IMR-90 (cell line): ENCODE measurements around the gene ULBP2. TPM values are rescaled to one million over a fixed set of nuclear protein-coding genes. Genes with fewer than 3 reads are reported as not detected.

Experiments used
- ATAC-seq: fragments of 200-7000 bp; cut with Tn5 transposase; 2 replicates; pipeline ENCODE4 v1.9.1; 2020; ENCODE audit warnings: low read depth, mild to moderate bottlenecking, moderate library complexity
- BruUV-seq: library from RNA; stranded (reverse); fragments of 400-500 nt; replicated peaks from 2 replicates; lab custom pipeline; 2021; lab: Mats Ljungman, UMichigan
- CTCF ChIA-PET: fragments of 300-600 bp; formaldehyde crosslinking; extraction: SDS; loops from one replicate; lab custom pipeline; 2021; ENCODE audit warnings: antibody characterized with exemption; lab: Yijun Ruan, JAX
- POLR2A ChIA-PET: fragments of 300-600 bp; sonication (Branson Sonifier 250); formaldehyde crosslinking; loops from one replicate; lab custom pipeline; 2022; ENCODE audit warnings: antibody characterized with exemption; ENCODE audit not compliant: unreplicated experiment; lab: Charles Lee
- DNase-seq: peaks from one replicate; pipeline ENCODE4 v3.0.0; 2013
- H2AFZ ChIP-seq: replicated peaks from 2 replicates; pipeline ENCODE3; 2013; ENCODE audit warnings: low read length, mild to moderate bottlenecking; ENCODE audit not compliant: poor library complexity
- H2AK5ac ChIP-seq: 2 replicates; pipeline ENCODE4 v1.6.1; 2013; ENCODE audit warnings: low read depth, low read length, inconsistent platforms
- H2AK9ac ChIP-seq: replicated peaks from 2 replicates; pipeline ENCODE3; 2013; ENCODE audit warnings: mild to moderate bottlenecking, low read depth, low read length, moderate library complexity; ENCODE audit not compliant: poor library complexity
- H2BK120ac ChIP-seq: 2 replicates; pipeline ENCODE4 v1.6.1; 2013; ENCODE audit warnings: low read depth, low read length, inconsistent platforms
- H2BK15ac ChIP-seq: 3 replicates; pipeline ENCODE4 v1.6.1; 2013; ENCODE audit warnings: low read depth, low read length, inconsistent platforms
- H2BK20ac ChIP-seq: 2 replicates; pipeline ENCODE4 v1.6.1; 2013; ENCODE audit warnings: low read depth, mild to moderate bottlenecking, inconsistent platforms, low read length, moderate library complexity
- H2BK5ac ChIP-seq: 2 replicates; pipeline ENCODE4 v1.6.1; 2013; ENCODE audit warnings: mild to moderate bottlenecking, low read depth, low read length, inconsistent platforms; ENCODE audit not compliant: poor library complexity, severe bottlenecking
- H3K14ac ChIP-seq: replicated peaks from 2 replicates; pipeline ENCODE4 v1.6.1; 2013; ENCODE audit warnings: low read depth, low read length, inconsistent platforms
- H3K18ac ChIP-seq: 2 replicates; pipeline ENCODE4 v1.6.1; 2013; ENCODE audit warnings: low read depth, low read length, control low read depth
- H3K23ac ChIP-seq: 2 replicates; pipeline ENCODE4 v1.6.1; 2013; ENCODE audit warnings: low read depth, low read length, inconsistent platforms
- H3K27ac ChIP-seq: 2 replicates; pipeline ENCODE4 v1.5.1; 2013; ENCODE audit warnings: mild to moderate bottlenecking, control low read depth, low read length; ENCODE audit not compliant: insufficient read depth
- H3K27me3 ChIP-seq: 2 replicates; pipeline ENCODE4 v1.6.1; 2013; ENCODE audit warnings: low read length; ENCODE audit not compliant: control insufficient read depth, insufficient read depth
- H3K36me3 ChIP-seq: 2 replicates; pipeline ENCODE4 v1.6.1; 2013; ENCODE audit warnings: low read length, mixed read lengths; ENCODE audit not compliant: control insufficient read depth, insufficient read depth
- H3K4ac ChIP-seq: 2 replicates; pipeline ENCODE4 v1.6.1; 2013; ENCODE audit warnings: low read depth, low read length, inconsistent platforms
- H3K4me1 ChIP-seq: 2 replicates; pipeline ENCODE4 v1.6.1; 2013; ENCODE audit warnings: low read length, mixed read lengths; ENCODE audit not compliant: control insufficient read depth, insufficient read depth
- H3K4me2 ChIP-seq: 2 replicates; pipeline ENCODE4 v1.6.1; 2013; ENCODE audit warnings: low read depth, mild to moderate bottlenecking, control low read depth, low read length, moderate library complexity
- H3K4me3 ChIP-seq: 2 replicates; pipeline ENCODE4 v1.5.1; 2013; ENCODE audit warnings: low read depth, mild to moderate bottlenecking, control low read depth, low read length, moderate library complexity; ENCODE audit not compliant: insufficient read depth
- H3K56ac ChIP-seq: 2 replicates; pipeline ENCODE4 v1.6.1; 2013; ENCODE audit warnings: low read length, inconsistent platforms; ENCODE audit not compliant: insufficient read depth; ENCODE audit errors: extremely low read depth
- H3K79me1 ChIP-seq, 2 experiments: 2 replicates each; pipeline ENCODE4 v1.6.1; 2013; ENCODE audit warnings: low read length in 2 of 2, inconsistent platforms in 1 of 2, low read depth in 1 of 2
- H3K9ac ChIP-seq: 2 replicates; pipeline ENCODE4 v1.6.1; 2013; ENCODE audit warnings: low read depth, low read length, control low read depth
- H3K9me1 ChIP-seq: 2 replicates; pipeline ENCODE4 v1.6.1; 2013; ENCODE audit warnings: low read length, inconsistent platforms; ENCODE audit not compliant: insufficient read depth
- H3K9me3 ChIP-seq: 2 replicates; pipeline ENCODE4 v1.6.1; 2013; ENCODE audit warnings: low read length; ENCODE audit not compliant: control insufficient read depth, insufficient read depth
- H4K20me1 ChIP-seq: 2 replicates; pipeline ENCODE4 v1.6.1; 2013; ENCODE audit warnings: low read length, inconsistent platforms; ENCODE audit not compliant: insufficient read depth
- H4K5ac ChIP-seq: 2 replicates; pipeline ENCODE4 v1.6.1; 2013; ENCODE audit warnings: mild to moderate bottlenecking, low read depth, low read length, control low read depth
- H4K8ac ChIP-seq, 2 experiments: 2 replicates each; pipeline ENCODE4 v1.6.1; 2013; ENCODE audit warnings: low read depth in 2 of 2, low read length in 2 of 2, control low read depth in 1 of 2, inconsistent platforms in 1 of 2
- H4K91ac ChIP-seq: 2 replicates; pipeline ENCODE4 v1.6.1; 2013; ENCODE audit warnings: low read depth, low read length, inconsistent platforms; ENCODE audit not compliant: insufficient read depth
- BHLHE40 ChIP-seq: fragments of 150-350 bp; IDR thresholded peaks from 2 replicates; pipeline ENCODE4 v1.6.1; 2016; ENCODE audit warnings: mild to moderate bottlenecking, low read depth, low read length
- CEBPB ChIP-seq: IDR thresholded peaks from 2 replicates; pipeline ENCODE4 v1.6.1; 2012; ENCODE audit warnings: low read depth, low read length, improper control_type of control experiment
- CHD1 ChIP-seq: IDR thresholded peaks from 2 replicates; pipeline ENCODE4 v1.6.1; 2012; ENCODE audit warnings: low read depth, low read length, improper control_type of control experiment
- ELK1 ChIP-seq: fragments of 150-350 bp; IDR thresholded peaks from 2 replicates; pipeline ENCODE4 v1.6.1; 2016; ENCODE audit warnings: low read depth, mild to moderate bottlenecking, low read length, moderate library complexity, borderline replicate concordance
- FOS ChIP-seq: fragments of 150-350 bp; IDR thresholded peaks from 2 replicates; pipeline ENCODE4 v1.6.1; 2016; ENCODE audit warnings: low read depth, low read length
- MAFK ChIP-seq: IDR thresholded peaks from 2 replicates; pipeline ENCODE4 v1.6.1; 2012; ENCODE audit warnings: low read depth, low read length, improper control_type of control experiment
- MAZ ChIP-seq: IDR thresholded peaks from 2 replicates; pipeline ENCODE4 v1.6.1; 2012; ENCODE audit warnings: low read depth, mild to moderate bottlenecking, low read length, improper control_type of control experiment, moderate library complexity, borderline replicate concordance
- MXI1 ChIP-seq: IDR thresholded peaks from 2 replicates; pipeline ENCODE4 v1.6.1; 2012; ENCODE audit warnings: low read depth, mild to moderate bottlenecking, low read length, moderate library complexity, borderline replicate concordance
- POLR2A ChIP-seq: IDR thresholded peaks from 2 replicates; pipeline ENCODE4 v1.6.1; 2012; ENCODE audit warnings: mild to moderate bottlenecking, low read depth, low read length
- RAD21 ChIP-seq: IDR thresholded peaks from 2 replicates; pipeline ENCODE4 v1.6.1; 2012; ENCODE audit warnings: low read length, improper control_type of control experiment
- RCOR1 ChIP-seq: IDR thresholded peaks from 2 replicates; pipeline ENCODE4 v1.6.1; 2012; ENCODE audit warnings: mild to moderate bottlenecking, low read length, improper control_type of control experiment; ENCODE audit not compliant: insufficient replicate concordance
- RFX5 ChIP-seq: IDR thresholded peaks from 2 replicates; pipeline ENCODE4 v1.8.0; 2012; ENCODE audit warnings: low read depth, mild to moderate bottlenecking, low read length, moderate library complexity
- SMC3 ChIP-seq: fragments of 150-350 bp; IDR thresholded peaks from 2 replicates; pipeline ENCODE4 v1.6.1; 2016; ENCODE audit warnings: low read depth, mild to moderate bottlenecking, antibody characterized with exemption, low read length, moderate library complexity
- WGBS, 2 experiments: methylation state at CpG; one replicate each; pipeline versions ENCODE4 v1.1.5 to v1.1.7; 2013; ENCODE audit warnings: missing lambda C conversion rate in 2 of 2; ENCODE audit not compliant: insufficient read length in 1 of 2; ENCODE audit errors: extremely low coverage in 2 of 2; 5-methylcytosine and 5-hydroxymethylcytosine counted together
- dilution Hi-C: fragments of 300-500 bp; cut with HindIII; formaldehyde crosslinking; loops from one replicate; pipeline ENCODE4 v1.14.3; 2018; ENCODE audit warnings: low sequenced_read_pairs; ENCODE audit not compliant: unreplicated experiment
- in situ Hi-C: fragments of 300-500 bp; cut with MboI; formaldehyde crosslinking; loops from 3 replicates; pipeline ENCODE4 v1.14.3; 2019; ENCODE audit warnings: low sequenced_read_pairs, inconsistent platforms, mixed read lengths
- intact Hi-C: fragments of 100-400 bp; cut with micrococcal nuclease; formaldehyde crosslinking; loops from 2 replicates; pipeline ENCODE4 v1.10.0; 2022
- polyA plus RNA-seq, 3 experiments: library from polyadenylated mRNA; depleted of rRNA; stranded (reverse); fragments of >200 nt; gene quantifications; 2 replicates each; pipeline ENCODE4 v1.2.3, GENCODE V29; 2012; ENCODE audit warnings: low replicate concordance in 1 of 3
- total RNA-seq: library from RNA; depleted of rRNA; stranded (reverse); fragments of >200 nt; gene quantifications from 2 replicates; pipeline ENCODE4 v1.2.3, GENCODE V29; 2012
- TF ChIP-seq, protein P1 (sequence below): fragments of 150-350 bp; IDR thresholded peaks from 2 replicates; pipeline ENCODE4 v1.6.1; 2017; ENCODE audit warnings: mild to moderate bottlenecking, antibody characterized with exemption, low read length, low read depth
- TF ChIP-seq, protein P2 (sequence below): conservative IDR thresholded peaks from 2 replicates; pipeline ENCODE4 v1.5.1; 2012; ENCODE audit warnings: mild to moderate bottlenecking, low read depth, low read length, improper control_type of control experiment

ULBP2 gene
- total and polyA plus RNA-seq, 2 of the 4 experiments (the other 2 are of a cell fraction), result 7.9 to 16.2 TPM

DNA sequence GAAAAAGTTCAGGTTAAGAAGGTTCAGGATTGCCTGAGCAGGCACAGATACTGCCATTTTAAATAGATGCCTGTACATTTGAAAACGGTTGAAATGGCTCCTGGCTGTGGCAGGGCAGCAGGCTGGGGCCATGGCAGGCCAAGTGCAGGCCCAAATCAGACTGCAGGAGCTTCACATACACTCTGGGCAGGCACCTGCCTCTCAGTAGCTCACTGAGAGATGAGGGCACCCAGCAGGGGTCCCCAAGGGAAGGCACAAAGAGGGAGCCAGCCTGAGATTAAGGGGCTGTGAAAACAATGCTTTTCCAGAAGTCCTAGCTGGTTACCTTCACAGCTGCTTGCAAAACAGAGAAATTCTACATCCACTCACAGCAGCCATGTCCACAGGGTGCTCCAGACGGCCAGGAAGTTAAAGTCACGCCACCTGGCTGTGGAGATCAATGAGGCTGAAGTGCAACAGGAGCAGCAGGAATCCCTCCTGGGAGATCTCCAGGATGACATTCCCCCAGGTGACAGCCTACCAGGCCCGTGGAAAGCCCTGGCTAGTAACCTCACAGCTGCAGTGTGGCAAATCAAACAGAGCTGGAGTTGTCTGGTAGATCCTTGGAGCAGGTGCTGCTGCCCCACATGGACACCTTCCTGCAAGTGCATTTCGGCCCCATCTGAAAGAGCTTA, 37.7 kb upstream of the ULBP2 start:
- Histone ChIP-seq H3K14ac (no peak overlapping the region), H3K4me2 (no peak overlapping the region), H3K4me3 (no peak overlapping the region), H2AK5ac (no peak overlapping the region), H3K56ac (no peak overlapping the region), H4K5ac (no peak overlapping the region), H3K9me3 (peaks cover 9% of the 10 kb centered on the region), H3K9ac (no peak overlapping the region), H2AFZ (no peak overlapping the region), H2BK15ac (no peak overlapping the region), H4K8ac (no peak overlapping the region), H2BK5ac (no peak overlapping the region), H4K20me1 (no peaks in the 10 kb centered on the region), H2BK120ac (no peak overlapping the region), H3K79me1 (no peaks in the 10 kb centered on the region), H3K9me1 (no peaks in the 10 kb centered on the region), H2AK9ac (no peak overlapping the region), H3K23ac (no peak overlapping the region), H4K91ac (no peak overlapping the region), H3K4ac (no peak overlapping the region), H3K27ac (no peak overlapping the region), H3K18ac (no peak overlapping the region), H3K27me3 (peaks cover 6% of the 10 kb centered on the region), H3K4me1 (no peaks in the 10 kb centered on the region), H3K36me3 (no peaks in the 10 kb centered on the region), H2BK20ac (no peak overlapping the region)
- in situ Hi-C loops (no loop called here), intact Hi-C loops (no loop called here), dilution Hi-C loops (no loop called here)
- BruUV-seq, result no TSS peak
- 62% methylated on average over 2 of the region's 5 CpGs; no CpG with 5 or more reads in 1 of the 2 experiments for WGBS, 2 experiments
- POLR2A ChIA-PET, result no interaction called here
- no peak for ATAC-seq
- no peak for DNase-seq
- CTCF ChIA-PET, result interaction anchor here (0.6 to 1.5 kb wide), 2 partner anchors 47 to 63 kb away, joined by 4 to 6 read pairs; no protein-coding TSS in a partner anchor
- TF ChIP-seq CEBPB (no peak), CHD1 (no peak), RAD21 (no peak), BHLHE40 (no peak), FOS (no peak), MAZ (no peak), RCOR1 (no peak), RFX5 (no peak), POLR2A (no peak), SMC3 (no peak), MAFK (no peak), MXI1 (no peak), ELK1 (no peak)
- TF ChIP-seq, protein P1, sequence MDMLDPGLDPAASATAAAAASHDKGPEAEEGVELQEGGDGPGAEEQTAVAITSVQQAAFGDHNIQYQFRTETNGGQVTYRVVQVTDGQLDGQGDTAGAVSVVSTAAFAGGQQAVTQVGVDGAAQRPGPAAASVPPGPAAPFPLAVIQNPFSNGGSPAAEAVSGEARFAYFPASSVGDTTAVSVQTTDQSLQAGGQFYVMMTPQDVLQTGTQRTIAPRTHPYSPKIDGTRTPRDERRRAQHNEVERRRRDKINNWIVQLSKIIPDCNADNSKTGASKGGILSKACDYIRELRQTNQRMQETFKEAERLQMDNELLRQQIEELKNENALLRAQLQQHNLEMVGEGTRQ, result no peak
- TF ChIP-seq, protein P2, sequence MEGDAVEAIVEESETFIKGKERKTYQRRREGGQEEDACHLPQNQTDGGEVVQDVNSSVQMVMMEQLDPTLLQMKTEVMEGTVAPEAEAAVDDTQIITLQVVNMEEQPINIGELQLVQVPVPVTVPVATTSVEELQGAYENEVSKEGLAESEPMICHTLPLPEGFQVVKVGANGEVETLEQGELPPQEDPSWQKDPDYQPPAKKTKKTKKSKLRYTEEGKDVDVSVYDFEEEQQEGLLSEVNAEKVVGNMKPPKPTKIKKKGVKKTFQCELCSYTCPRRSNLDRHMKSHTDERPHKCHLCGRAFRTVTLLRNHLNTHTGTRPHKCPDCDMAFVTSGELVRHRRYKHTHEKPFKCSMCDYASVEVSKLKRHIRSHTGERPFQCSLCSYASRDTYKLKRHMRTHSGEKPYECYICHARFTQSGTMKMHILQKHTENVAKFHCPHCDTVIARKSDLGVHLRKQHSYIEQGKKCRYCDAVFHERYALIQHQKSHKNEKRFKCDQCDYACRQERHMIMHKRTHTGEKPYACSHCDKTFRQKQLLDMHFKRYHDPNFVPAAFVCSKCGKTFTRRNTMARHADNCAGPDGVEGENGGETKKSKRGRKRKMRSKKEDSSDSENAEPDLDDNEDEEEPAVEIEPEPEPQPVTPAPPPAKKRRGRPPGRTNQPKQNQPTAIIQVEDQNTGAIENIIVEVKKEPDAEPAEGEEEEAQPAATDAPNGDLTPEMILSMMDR, result no peak
